SK-N-DZ (cell line): ENCODE measurements around the gene RNU6-9.

ENCODE experiments used
- DNase-seq: peaks from one replicate; pipeline ENCODE4 v3.0.0-alpha.2; 2015; ENCODE audit warnings: low spot score

RNU6-9 gene

DNA sequence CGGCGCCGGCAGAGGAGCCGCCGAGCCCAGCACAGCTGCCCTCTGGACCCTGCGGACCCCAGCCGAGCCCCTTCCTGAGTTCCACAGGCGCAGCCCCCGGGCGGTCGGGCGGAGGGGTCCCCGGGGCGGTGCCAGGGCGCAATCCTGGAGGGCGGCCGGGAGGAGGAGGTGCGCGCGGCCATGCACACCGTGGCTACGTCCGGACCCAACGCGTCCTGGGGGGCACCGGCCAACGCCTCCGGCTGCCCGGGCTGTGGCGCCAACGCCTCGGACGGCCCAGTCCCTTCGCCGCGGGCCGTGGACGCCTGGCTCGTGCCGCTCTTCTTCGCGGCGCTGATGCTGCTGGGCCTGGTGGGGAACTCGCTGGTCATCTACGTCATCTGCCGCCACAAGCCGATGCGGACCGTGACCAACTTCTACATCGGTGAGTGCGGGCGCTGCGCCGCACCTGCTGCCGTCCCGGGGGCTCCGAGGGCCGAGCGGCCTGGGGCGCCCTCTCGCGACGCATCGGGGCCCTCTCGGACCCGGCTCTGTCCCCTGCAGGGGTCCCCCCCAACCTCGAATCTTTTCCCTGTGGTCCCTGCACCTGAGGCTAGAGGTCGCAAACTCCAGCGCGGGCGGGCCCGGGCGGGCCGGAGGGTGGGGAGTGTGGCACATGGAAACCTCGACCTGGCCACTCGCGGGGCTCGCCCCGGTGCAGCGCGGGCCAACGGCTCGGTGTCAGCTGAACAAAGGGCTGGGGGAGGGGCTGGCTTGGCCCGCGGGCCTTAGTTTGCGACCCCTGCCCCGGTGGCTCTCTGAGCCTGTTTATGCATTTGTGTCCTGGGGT, 24.3 kb downstream of the RNU6-9 start, which contains the start of gene KISS1R:
KISS1R (plus strand) TSS at position 11 of the 829 bp plus-strand sequence; CDS start at position 181, 170 bp downstream.
- DNase-seq, result peak; percentile 74

DNA sequence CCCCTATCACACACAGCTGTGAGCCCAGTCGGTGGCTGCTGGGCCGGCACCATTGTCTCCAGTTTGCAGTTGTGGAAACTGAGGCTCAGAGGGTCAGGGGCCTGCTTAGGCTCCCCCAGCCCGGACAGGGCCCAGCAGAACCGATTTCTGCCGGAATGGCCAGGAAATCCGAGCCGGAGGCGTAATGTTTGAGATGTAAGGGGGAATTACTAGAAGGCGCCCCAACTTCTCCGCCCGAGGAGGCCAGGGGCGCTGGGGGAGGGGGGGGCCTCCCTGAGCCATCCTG, 24.8 kb downstream of the RNU6-9 start:
- no peak for DNase-seq

DNA sequence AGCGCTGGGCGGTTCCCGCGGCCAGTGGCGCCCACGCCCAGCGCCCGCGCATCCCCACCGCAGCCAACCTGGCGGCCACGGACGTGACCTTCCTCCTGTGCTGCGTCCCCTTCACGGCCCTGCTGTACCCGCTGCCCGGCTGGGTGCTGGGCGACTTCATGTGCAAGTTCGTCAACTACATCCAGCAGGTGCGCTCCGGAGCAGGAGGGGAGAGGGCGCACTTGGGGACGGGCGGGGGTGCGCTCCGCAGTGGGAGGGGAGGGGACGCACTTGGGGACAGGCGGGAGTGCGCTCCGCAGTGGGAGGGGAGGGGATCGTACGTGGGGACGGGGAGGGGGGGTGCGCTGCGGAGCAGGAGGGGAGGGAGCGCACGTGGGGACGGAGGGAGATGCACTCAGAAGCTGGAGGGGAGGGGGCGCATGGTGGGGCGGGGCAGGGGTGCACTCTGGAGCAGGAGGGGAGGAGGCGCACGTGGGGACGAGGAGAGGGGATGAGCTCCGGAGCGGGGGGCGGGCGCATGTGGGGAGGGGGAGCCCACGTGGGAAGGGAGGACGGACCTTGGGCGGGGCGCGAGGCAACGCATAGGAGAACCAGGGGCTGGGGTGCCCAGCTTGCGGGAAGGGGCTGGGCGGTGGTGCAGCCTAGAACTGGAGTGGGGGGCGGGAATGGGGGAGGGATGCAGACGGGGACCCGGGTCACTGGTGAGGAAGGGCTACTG, 25.4 kb downstream of the RNU6-9 start:
- no peak for DNase-seq

DNA sequence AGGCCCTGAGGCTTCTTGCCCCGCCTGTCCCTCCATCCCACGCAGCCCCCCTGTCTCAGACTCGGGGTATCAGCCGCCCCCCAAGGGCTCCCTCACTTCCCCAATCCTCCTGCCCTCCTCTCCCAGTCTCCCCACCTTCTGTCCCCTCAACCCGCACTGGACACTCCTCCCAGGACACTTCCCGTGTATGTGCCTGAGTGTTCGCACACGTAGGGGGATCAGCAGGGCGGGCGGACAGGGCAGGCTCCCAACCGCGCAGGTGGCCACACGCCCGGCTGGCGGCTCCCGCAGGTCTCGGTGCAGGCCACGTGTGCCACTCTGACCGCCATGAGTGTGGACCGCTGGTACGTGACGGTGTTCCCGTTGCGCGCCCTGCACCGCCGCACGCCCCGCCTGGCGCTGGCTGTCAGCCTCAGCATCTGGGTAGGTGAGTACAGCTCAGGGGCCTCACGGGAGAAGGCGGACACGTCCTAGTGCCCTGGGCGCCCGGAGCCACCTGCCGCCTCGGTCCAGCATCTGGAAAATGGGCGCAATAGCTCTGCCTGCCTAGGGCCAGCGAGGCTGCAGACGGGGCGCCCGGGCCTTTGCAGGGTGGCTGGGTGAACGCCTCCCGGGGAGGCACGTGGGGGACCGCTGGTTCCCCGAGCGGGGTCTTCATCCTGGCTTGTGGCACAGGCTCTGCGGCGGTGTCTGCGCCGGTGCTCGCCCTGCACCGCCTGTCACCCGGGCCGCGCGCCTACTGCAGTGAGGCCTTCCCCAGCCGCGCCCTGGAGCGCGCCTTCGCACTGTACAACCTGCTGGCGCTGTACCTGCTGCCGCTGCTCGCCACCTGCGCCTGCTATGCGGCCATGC, 26.1 kb downstream of the RNU6-9 start:
- no peak for DNase-seq

DNA sequence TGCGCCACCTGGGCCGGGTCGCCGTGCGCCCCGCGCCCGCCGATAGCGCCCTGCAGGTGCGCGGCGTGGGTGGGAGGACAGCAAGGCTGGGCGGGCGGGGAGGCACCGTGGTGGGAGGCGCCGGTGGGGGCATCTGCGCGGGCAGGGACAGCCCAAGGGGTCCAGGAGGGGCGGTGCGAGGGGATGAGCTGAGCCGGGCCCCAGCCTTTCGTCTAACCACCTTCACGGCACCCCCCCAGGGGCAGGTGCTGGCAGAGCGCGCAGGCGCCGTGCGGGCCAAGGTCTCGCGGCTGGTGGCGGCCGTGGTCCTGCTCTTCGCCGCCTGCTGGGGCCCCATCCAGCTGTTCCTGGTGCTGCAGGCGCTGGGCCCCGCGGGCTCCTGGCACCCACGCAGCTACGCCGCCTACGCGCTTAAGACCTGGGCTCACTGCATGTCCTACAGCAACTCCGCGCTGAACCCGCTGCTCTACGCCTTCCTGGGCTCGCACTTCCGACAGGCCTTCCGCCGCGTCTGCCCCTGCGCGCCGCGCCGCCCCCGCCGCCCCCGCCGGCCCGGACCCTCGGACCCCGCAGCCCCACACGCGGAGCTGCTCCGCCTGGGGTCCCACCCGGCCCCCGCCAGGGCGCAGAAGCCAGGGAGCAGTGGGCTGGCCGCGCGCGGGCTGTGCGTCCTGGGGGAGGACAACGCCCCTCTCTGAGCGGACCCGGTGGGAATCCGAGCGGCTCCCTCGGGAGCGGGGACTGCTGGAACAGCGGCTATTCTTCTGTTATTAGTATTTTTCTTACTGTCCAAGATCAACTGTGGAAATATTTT, 27.0 kb downstream of the RNU6-9 start:
- DNase-seq, result no peak

DNA sequence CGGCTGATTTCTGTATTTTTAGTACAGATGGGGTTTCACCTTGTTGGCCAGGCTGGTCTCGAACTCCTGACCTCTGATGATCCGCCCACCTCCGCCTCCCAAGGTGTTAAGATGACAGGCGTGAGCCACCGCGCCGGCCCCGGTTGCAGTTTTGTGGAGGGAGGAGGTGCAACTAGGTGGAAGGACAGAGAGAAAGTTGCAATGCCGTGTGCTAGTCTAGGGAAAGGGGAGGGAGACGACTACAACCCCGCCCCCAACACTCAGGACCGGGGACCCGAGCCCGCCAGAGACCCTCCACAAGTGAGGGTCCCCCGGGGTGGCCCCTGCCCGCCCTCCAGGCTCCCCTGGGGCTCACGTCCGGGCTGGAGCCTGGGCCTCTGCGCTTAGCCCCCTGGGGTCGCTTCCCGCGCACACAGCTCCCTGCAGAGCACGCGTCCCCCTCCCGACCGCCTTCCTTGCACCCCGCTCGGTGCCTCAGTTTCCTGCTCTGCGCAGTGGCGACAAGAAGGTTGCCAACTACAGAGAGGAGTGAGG, 31.3 kb downstream of the RNU6-9 start:
- DNase-seq, result peak; percentile 61

DNA sequence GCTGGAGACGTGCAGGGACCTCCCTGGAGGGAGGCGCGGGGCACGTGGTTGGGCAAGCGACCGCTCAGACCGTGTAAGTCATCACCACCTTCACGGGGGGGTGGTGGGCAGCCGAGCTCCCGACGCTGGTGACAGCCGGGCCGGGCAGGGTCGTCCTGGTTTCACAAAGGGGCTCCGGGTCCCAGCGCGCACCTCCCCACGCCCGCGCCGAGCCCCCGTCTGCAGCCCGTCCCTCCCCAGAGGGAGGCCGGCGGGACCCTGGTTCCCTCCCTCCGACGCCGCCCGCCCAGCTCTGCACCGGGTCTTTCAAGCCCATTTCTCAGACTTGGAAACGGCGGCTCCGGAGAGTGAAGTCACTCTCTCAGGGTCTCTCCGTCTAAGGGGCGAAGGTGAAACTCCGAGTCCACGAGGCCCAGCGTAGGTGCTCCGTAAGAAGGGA, 31.8 kb downstream of the RNU6-9 start:
- DNase-seq, result peak; percentile 75

DNA sequence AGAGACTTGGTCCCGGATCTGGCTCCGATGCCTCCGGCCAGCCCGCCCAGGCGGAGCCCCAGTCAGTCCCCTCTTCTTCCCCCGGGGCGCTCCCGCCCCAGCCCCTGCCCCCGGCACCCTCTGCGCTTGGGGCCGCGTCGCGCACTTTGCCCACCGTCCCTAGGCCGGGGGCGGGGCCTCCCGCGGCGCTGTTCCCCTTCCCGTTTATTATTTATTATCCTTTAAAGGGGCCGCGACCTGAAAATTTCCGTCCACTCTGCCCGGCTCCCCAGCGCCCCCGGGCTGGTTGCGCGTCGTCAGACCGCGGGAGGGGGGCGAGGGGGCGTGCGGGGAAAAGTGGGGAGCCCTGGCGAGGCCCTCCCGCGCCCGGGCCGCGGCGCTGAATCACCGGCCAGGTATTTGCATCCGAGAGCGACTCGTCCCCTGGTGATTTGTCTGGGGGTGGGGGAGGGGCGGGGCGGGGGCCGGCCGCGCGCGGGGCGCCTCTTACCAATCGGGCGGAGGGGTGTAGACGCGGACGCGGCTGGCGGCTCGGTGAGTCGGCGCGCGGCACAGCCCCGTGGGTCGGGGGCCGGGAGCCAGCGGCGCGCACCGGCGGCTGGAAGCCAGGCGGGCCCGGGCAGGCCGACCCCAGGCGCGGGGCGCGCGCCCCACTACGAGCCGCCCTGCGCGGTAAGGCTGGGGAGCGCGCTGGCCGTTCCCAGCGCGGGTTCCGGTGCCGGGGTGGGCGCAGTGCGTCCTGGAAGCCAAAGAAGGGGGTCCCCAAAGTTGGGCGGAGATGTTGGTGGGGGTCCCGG, 32.4 kb downstream of the RNU6-9 start, which contains the start of gene ARID3A:
ARID3A (plus strand) TSS at position 510 of the 797 bp plus-strand sequence. CDS start 3,494 bp downstream, outside the sequence.
- peak; percentile 95 for DNase-seq

DNA sequence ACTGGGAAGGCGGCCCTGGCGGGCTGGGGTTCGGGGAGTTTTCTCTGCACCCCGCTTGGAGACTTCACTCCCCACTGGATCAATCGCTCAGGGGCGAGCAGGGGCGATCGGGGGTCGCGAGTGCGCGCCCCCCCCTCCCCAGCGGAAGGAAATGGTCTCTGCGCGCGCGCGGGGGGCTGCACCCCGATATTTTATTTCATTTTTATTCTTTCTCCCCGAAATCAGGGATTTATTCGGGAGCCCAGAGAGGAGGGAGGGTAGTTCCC, 33.0 kb downstream of the RNU6-9 start:
- no peak for DNase-seq

DNA sequence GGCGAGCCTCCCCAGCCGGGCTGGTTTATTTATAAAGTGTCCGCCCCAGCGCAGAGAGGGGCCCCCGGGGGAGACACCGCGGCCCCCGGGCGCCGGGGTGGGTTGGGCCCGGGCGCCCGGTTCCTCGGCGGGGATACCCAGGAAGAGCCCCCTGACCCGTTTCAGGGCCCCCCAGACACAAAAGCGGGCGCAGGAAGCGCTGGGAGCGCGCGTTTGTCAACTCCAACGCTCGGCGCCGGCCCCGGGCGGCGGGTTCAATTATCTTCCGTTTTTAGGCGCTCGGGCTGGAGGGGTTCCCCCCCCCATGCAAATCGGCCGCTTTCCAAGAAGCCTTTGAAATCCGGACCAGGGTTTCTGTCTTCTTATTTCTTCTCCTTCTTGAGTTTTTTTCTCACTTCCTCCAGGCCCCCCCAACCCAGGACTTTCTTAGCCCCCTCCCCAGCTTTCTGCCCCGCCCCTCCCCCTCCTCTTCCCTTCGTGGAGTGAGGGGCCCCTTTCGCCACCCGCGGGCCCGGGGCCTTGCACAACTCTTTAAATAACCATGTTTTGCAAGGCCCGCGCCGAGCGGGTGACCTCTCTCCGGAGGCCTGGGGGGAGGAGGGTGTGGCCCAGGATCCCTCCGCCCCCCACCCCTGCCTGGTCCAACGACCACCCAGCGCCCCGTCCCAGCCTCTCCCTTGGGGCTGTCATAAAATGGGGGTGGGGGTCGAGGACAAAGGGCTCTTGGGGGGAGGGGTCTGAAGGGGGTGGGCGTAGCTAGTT, 33.5 kb downstream of the RNU6-9 start:
- no peak for DNase-seq

DNA sequence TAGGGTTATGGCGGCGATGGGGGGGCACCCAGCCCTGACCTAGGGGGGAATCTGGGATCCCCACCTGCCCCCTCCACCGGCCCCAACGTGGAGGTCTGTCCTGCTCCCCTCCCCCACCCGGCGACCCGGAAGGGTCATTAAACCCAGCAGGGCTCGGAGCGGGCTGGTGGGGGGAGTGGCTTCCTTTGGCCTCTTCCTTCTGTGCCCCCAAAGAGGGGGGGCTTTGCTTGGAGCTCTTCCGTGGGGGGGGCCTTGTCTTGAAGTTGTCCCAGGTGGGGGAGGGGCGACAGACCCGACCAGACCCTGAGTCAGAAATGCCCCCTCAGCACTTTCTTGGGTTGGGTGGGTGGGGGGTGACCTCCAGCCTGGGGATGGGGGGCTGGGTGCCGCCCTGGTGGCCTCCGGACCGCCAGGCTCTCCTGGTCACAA, 34.1 kb downstream of the RNU6-9 start:
- DNase-seq, result no peak

DNA sequence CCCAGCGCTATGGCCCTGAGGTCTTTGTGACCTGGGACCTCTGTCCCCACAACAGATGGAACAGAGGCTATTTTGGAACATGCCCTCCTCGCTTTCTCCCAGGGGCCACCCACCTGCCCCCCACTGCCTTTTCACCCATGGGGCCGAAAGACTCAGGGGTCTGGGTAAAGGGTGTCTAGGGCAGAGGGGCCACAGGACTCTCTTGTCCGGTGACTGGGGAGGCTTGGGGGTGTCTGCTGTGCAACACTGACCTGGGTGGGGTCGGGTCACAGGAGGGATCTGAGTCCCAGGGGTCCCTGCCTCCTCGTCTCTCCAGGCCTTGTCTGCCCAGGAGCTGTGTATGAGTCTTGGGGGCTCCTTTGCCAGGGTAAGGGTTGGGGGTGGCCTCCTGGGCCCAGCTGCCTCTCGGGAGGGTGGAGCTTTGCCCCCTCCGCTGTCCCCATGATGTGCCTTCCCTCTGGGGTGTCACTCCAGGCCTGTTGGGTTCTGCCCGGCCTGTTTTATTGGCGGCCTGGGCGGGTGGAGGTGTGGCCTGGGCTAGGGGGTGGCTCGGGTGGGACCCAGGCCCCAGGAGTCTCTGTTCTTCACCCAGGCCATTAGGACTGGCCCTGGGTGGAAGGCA, 34.6 kb downstream of the RNU6-9 start:
- DNase-seq, result no peak

DNA sequence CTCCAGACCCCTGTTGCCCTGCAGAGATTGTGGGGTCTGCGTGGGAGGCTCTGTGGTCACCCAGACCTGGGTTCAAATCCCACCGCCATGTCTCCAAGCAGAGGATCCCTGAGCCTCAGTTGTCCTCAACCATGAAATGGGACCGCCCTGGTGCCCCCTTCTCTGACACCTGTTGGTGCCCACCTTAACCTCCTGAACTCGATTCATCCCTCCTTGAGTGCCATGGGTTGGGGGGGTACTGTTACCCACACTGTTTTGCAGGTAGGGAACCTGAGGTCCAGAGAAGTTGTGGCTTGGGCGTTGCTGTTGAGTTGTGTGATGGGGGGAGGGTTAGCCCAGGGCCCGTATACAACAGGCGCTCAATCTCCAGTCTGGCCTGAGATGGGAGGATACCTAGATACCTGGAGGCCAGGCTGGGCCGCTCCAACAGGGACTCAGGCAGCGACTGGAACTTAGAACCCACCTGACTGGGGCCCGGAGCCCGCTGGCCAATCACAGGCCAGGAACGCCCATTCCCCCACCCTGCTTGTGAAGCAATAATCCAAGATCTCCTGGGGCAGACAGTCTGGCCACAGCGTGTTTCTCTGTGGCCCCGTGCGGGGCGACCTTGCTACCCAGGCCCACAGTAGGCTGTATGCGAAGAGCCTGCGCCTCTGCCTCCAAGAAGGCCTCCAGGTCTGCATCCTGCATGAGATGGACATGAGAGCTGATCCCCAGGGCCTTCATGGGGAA, 35.4 kb downstream of the RNU6-9 start:
- no peak for DNase-seq

DNA sequence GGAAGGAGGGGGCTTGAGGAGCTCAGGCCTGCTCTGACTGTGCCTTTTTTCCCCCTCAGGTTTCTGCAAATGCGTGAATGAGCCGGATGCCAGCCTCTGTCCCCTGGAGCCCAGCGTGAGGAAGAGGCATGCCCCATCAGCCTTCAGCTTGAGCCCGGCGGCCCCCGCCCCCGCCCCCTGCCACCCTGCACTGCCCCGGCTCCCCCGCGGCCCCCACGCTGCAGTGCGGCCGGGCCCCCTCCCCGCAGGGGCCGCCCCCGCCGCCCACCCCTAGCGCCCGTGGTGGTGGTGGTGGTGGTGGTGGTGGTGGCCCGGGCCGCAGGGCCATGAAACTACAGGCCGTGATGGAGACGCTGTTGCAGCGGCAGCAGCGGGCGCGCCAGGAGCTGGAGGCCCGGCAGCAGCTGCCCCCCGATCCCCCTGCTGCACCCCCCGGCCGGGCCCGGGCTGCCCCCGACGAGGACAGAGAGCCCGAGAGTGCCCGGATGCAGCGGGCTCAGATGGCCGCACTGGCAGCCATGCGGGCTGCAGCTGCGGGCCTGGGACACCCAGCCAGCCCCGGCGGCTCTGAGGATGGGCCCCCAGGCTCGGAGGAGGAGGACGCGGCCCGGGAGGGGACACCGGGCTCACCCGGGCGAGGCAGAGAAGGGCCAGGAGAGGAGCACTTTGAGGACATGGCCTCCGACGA, 36.1 kb downstream of the RNU6-9 start:
- DNase-seq, result no peak

DNA sequence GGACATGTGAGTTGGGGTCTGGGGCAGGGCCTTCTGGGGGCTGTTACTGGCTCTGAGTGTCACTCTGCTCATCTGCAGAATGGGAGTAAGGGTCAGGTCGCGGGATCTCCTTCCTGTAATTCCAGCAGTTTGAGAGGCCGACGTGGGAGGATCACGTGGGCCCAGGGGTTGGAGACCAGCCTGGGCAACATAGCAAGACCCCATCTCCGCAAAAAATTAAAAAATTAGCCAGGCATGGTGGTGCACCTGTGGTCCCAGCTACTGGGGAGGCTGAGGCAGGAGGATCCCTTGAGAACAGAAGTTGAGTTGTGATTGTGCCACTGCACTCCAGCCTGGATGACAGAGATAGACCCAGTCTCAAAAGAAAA, 36.6 kb downstream of the RNU6-9 start:
- no peak for DNase-seq

DNA sequence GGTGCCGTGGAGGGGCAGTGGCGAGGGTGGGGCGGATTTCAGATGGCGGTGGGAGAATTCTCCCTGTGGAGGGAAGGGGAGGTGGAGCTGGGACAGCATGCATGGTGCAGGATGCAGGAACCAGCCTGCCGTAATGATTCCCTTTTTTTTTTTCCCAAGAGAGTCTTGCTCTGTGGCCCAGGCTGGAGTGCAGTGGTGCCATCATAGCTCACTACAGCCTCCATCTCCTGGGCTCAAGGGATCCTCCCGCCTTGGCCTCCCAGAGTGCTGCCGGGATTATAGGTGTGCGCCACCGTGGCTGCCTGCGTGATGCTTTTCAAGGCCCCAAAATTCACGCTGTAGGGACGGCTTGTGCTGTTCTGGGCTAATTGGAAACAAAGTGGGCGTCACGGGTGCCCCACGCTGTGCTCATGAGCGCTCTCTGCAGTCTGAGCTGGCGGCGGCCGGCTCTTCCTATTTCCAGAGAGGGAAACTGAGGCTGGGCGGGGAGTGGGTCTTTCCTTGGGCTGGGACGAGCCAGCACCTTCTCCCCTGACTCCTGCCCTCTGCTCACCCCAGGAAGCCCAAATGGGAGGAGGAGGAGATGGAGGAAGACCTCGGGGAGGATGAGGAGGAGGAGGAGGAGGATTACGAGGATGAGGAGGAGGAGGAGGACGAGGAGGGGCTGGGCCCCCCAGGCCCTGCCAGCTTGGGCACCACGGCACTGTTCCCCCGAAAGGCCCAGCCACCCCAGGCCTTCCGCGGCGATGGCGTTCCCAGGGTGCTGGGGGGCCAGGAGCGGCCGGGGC, 38.8 kb downstream of the RNU6-9 start:
- DNase-seq, result no peak
